ENCODE results near the gene ARRDC2. TPM values are rescaled to one million over a fixed set of nuclear protein-coding genes. Genes with fewer than 3 reads are reported as not detected.

ARRDC2 gene
- total RNA-seq, 2 donors from 2014 or later = 21.0 to 27.7 TPM

Other genes with a start within 250 kb of the ARRDC2 start
- gene B3GNT3, start 213.0 kb upstream of the ARRDC2 start, total RNA-seq = 100 to 1,000 TPM; 152 to 240 TPM
- not detected for gene INSL3, start 186.7 kb upstream of the ARRDC2 start, total RNA-seq
- 1 to 10 TPM; 2.7 to 3.7 TPM for gene JAK3, start 160.2 kb upstream of the ARRDC2 start, total RNA-seq
- gene RPL18A, start 148.3 kb upstream of the ARRDC2 start, total RNA-seq = 1,000 to 10,000 TPM; 1,406 to 1,485 TPM
- gene SLC5A5, start 136.2 kb upstream of the ARRDC2 start, total RNA-seq = not detected
- 10 to 100 TPM; 39.5 to 51.5 TPM for gene CCDC124, start 75.2 kb upstream of the ARRDC2 start, total RNA-seq
- gene KCNN1, start 41.1 kb upstream of the ARRDC2 start, total RNA-seq = under 1 TPM in 1 of 2 donors, not detected in 1; 0.14 TPM
- gene IL12RB1, start 78.8 kb downstream of the ARRDC2 start, total RNA-seq = 1 to 10 TPM in 1 of 2 donors, under 1 TPM in 1; 0.98 to 3.9 TPM
- gene MAST3, start 89.6 kb downstream of the ARRDC2 start, total RNA-seq = 10 to 100 TPM; 33.6 to 38.6 TPM
- gene PIK3R2, start 145.0 kb downstream of the ARRDC2 start, total RNA-seq = 10 to 100 TPM; 37.4 to 41.1 TPM
- gene IFI30, start 165.6 kb downstream of the ARRDC2 start, total RNA-seq = 10 to 100 TPM; 47.5 to 79.3 TPM
- 10 to 100 TPM in 1 of 2 donors, 1 to 10 TPM in 1; 9.9 to 15.4 TPM for gene MPV17L2, start 185.0 kb downstream of the ARRDC2 start, total RNA-seq
- 1 to 10 TPM; 6.3 to 6.9 TPM for gene RAB3A, start 195.9 kb downstream of the ARRDC2 start, total RNA-seq
- gene PDE4C, start 218.3 kb downstream of the ARRDC2 start, total RNA-seq = 1 to 10 TPM; 2.5 to 4.3 TPM